ENCODE measurements around the gene CDC42BPB.

CDC42BPB gene

GRCh38 chr14:102924632-102925588 is 132.4 kb downstream of the CDC42BPB start:
- DNase-seq: no peak

GRCh38 chr14:102923925-102924486 is 133.3 kb downstream of the CDC42BPB start:
- DNase-seq: no peak

- no peak for DNase-seq
Observed at GRCh38 chr14:102923201-102923924, 134.0 kb downstream of the CDC42BPB start.

- DNase-seq: no peak
Observed at GRCh38 chr14:102922490-102923200, 134.7 kb downstream of the CDC42BPB start, which contains the start of gene AMN. Gene AMN, plus strand, starts transcription at chr14:102922663. Its CDS starts 26 bp downstream, at chr14:102922689.

- no peak for DNase-seq
Observed at GRCh38 chr14:102920998-102921304, 136.4 kb downstream of the CDC42BPB start.

- no peak for DNase-seq
Observed at GRCh38 chr14:102920273-102920997, 136.9 kb downstream of the CDC42BPB start.

- DNase-seq: no peak
Observed at GRCh38 chr14:102918438-102918837, 138.9 kb downstream of the CDC42BPB start.

GRCh38 chr14:102917469-102918211 is 139.7 kb downstream of the CDC42BPB start:
- no peak for DNase-seq

- no peak for DNase-seq
Observed at GRCh38 chr14:102917056-102917385, 140.3 kb downstream of the CDC42BPB start.

GRCh38 chr14:102916347-102917055 is 140.8 kb downstream of the CDC42BPB start:
- DNase-seq: no peak

- no peak for DNase-seq
Observed at GRCh38 chr14:102915292-102916110, 141.8 kb downstream of the CDC42BPB start.

- DNase-seq: no peak
Observed at GRCh38 chr14:102914474-102915291, 142.7 kb downstream of the CDC42BPB start.

GRCh38 chr14:102913341-102914211 is 143.8 kb downstream of the CDC42BPB start:
- no peak for DNase-seq

- no peak for DNase-seq
Observed at GRCh38 chr14:102911991-102912761, 145.2 kb downstream of the CDC42BPB start.

GRCh38 chr14:102911541-102911951 is 145.8 kb downstream of the CDC42BPB start:
- DNase-seq: no peak

- DNase-seq: no peak
Observed at GRCh38 chr14:102910442-102910841, 146.9 kb downstream of the CDC42BPB start.

GRCh38 chr14:102909911-102910310 is 147.4 kb downstream of the CDC42BPB start:
- no peak for DNase-seq

Measured in NCI-H510A (cell line).